GM12801 (cell line): ENCODE data around the gene SMC6.

Experiments
- CTCF ChIP-seq: IDR thresholded peaks from one replicate; pipeline ENCODE4 v1.5.1; 2011; ENCODE audit warnings: control low read depth; ENCODE audit not compliant: insufficient read length; ENCODE audit errors: extremely low read depth

The SMC6 gene

DNA sequence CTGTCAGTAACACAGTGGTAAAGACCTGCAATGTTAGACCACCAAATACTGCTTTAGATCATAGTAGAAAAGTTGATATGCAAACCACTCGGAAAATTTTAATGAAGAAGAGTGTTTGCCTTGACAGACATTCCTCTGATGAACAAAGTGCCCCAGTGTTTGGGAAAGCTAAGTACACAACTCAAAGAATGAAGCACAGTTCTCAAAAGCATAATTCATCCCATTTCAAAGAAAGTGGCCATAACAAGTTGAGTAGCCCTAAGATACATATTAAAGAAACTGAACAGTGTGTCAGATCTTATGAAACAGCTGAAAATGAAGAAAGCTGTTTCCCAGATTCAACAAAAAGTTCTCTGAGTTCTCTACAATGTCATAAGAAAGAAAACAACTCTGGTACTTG is 27.9 kb upstream of the SMC6 start:
- TF ChIP-seq CTCF, result no peak

DNA sequence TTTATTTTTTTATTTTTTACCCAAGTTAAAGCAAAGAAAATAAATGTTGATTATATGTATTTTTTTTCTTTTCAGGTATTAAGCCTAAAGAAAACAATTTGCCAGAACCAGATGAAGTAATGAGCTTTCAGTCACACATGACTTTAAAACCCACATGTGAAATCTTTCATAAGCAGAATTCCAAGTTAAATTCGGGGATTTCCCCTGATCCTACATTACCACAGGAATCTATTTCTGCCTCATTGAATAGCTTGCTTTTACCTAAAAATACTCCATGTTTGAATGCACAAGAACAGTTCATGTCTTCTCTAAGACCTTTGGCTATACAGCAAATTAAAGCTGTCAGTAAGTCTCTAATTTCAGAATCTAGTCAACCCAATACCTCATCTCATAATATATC is 26.9 kb upstream of the SMC6 start:
- no peak for TF ChIP-seq CTCF

DNA sequence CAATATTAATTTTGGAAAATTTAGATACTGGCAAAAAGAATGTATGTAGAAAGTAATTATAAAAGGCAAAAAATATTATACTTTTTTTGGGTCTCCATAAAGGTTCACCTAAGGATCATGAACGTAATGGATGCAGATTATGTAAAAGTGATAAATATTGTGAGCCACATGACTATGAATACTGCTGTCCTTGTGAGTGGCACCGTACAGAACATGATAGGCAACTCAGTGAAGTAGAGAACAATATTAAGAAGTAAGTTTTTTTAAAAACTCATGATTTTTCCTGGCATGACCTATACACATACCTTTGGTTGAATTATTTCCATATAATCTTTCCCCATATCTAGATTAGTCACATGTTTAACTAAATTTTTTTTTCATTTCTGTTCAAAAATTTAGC is 18.9 kb upstream of the SMC6 start:
- no peak for TF ChIP-seq CTCF

GRCh38 chr2:17771956-17772355 is 18.3 kb upstream of the SMC6 start:
- no peak for TF ChIP-seq CTCF

GRCh38 chr2:17768894-17769293 is 15.3 kb upstream of the SMC6 start:
- TF ChIP-seq CTCF, result no peak

DNA sequence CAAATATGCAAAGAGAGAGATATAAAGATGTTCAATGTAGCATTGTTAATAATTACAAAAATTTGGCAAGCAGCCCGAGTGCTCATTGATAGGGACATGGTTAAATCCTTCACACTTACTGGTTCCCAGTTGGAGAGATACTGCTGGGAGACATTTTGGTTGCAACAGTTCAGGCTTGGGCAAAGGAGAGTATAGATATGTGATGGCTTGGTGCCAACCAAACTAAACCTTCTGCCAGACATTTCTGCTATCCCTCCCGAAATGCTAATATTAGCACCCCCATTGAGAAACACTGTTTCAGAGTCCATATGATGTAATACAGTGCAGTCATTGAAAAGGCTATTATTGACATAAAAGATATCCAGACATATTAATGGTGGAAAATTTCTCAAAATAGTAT is 11.8 kb upstream of the SMC6 start:
- no peak for TF ChIP-seq CTCF

DNA sequence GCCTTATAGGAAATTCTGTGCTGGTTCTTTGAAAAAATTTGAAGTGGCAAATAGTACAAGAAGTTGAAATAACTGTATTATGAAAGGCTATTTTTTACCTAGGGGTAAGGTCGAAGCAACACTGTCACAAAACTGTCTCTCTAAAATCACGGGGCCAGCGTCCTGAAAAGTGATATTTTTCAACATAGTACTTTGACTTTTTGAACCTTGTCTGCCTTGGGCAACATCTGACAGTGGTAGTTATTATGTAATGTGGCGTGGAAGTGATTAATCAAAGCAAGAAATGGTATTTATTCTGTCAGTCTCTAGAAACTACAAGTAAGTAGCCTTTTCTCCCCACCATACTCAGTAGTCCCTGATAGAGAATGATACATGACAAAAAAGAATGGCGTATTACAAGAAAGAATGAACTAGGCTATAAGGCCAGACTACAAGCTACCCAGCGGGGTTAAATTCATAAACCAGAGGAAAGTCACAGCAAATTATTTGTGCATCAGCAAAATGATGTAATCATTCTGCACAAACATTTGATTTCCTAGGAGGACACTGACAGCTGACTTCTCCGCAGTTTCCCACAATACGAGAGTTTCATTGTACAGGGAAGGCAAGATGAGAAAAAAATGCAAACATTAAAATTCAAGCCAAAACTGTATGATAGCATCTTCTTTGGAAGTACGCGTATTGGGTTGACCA is 10.2 kb upstream of the SMC6 start:
- no peak for TF ChIP-seq CTCF

DNA sequence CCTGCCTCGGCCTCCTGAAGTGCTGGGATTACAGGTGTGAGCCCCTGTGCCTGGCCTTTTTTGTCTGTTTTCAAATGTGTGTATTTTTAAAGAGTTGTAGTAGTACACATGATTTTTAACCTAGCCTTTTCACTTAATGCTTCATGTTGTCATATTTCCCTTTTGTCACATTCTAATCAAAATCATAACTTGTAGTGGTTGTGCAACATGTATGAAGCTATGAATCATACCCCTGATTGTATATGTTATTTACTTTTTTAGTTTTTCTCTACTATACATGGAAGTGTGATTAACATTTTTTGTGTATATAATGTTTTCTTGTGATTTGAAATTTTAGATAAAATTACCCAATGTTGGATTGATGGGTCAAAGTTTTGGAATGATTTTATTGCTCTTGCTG is 8.8 kb upstream of the SMC6 start:
- TF ChIP-seq CTCF, result no peak
